Right kidney (tissue), 1 donor: ENCODE measurements around the gene DHX58.

Experiments used
- DNase-seq: peaks from one replicate; pipeline ENCODE4 v3.0.0-alpha.2; 2016

Gene DHX58

GRCh38 chr17:42081516-42082129, 30.9 kb downstream of the DHX58 start:
- no peak for DNase-seq

DNA sequence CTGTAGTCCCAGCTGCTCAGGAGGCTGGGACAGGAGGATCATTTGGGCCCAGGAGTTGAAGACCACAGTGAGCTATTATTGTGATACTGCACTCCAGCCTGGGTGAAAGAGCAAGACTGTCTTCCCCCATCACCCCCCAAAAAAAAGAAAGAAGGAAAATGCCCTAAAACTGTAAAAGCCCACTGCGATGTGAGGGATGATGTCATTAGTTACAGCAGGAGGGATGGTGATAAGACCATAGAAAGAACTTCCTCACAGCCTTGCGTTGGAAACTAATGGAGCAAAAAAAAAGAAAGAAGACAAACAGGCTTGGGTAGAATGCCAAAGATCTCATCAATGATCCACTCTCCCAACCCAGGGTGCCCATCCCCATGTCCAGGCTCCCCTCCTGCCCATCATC, 33.0 kb downstream of the DHX58 start:
- no peak for DNase-seq

DNA sequence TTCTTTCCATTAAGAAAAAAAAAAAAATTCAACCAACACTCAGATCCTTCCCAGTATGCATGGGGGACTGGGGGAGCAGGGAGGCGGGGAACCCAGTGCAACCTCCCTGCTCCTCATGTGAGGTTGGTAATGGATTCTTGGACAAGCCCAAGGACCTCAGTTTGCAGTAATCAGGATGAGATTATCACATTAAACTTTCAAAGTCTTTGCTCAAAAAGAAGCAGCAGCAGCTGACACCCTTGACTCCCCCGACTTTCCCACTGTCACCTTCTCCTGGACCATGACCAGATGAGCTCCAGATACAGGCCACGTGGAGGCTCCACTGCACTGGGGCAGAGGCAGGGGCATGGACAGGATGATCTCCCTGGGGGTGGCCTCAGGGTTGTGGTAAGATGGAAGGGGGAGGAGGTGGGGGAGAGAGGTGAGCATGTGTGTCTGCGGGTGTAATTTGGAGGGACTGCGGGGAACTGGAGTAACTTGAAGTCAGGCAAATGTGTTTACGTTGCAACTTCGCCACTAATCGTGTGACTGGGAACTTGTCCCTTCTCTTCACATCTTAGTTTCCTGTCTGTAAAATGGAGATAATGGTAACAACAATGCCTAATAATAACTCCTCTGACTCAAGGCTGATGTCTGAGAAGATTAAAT, 34.0 kb downstream of the DHX58 start:
- no peak for DNase-seq

GRCh38 chr17:42077755-42078154, 34.8 kb downstream of the DHX58 start:
- DNase-seq: no peak

GRCh38 chr17:42076797-42077559, 35.5 kb downstream of the DHX58 start:
- DNase-seq: no peak

DNA sequence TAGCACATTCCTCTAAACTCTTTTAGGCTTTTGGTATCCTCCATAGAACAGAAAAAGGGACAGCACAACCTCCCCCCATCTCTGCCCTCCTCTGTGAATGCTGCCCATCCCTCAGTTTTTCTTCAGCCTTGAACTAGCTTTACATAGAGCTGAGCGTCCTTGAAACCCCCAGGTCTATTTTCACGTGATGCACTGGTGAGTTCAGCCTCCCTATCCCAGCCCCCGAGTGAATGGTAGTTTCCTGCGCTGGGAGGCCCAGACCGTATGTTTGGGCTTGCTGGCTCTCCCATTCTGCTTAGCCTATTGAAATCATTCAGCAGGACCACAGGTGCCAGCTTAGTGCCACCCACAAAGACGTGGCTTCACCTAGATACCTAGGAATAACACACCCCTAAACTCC, 36.7 kb downstream of the DHX58 start:
- DNase-seq: no peak

DNA sequence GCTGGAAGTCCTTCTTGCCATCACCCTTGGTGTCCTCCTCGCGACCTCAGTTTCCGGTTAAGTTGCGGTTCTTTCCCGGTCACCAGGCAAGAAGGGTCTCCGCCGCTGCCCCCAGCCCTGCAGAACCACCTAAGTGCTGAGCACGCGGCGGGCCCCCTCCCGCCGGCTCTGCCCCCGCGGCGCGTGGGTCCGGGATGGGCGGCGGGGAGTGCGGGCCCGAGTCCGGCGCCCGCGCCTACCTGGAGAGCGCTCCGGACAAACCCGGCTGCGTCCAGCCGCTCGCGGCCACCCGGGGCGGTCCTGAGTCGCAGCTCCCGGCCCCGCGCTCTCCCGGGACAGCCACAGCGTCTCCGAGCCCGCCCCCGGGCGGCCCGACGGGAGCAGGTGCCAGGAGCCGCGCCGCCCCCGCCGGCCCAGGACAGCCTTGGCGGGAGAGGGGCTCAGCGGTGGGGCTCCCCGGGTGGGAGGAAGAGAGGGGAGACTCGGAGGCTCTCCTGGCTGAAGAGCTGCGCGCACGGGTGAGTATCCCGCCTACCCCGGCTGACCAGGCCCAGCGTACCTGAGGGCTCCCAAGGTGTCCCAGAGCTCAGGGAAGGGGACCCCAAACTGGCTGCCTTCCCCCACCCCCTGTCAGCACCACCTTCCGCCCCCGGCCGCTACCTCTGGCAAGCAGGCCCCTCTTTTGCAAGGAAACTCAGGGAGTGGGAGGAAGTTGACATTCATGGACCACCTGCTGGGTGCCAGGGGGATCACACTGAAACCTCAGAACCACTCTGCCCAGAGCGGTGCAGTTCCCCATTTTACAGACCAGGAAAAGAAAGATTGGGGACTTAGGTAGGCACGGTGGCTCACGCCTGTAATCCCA, 40.0 kb downstream of the DHX58 start:
- DNase-seq: peak; percentile 68

DNA sequence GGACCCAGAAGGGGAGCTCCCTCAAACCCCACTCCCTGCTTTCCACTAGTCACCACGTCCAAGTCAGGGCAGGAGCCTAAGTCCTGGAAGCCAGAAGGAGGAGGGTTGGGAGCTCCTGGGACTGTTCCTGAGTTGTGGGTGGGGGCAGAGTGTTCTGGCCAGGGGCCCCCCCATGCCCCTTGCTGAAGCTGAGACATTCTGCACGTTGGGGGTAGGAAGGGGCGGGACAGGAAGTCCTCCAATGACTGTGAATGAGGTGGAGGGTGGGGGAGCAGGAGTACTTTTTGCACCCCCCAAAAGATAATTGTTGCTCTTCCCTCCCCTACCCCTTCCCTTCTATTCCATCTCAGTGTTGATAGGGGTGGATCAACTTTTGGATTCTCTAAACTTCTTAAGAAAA, 40.7 kb downstream of the DHX58 start:
- no peak for DNase-seq

DNA sequence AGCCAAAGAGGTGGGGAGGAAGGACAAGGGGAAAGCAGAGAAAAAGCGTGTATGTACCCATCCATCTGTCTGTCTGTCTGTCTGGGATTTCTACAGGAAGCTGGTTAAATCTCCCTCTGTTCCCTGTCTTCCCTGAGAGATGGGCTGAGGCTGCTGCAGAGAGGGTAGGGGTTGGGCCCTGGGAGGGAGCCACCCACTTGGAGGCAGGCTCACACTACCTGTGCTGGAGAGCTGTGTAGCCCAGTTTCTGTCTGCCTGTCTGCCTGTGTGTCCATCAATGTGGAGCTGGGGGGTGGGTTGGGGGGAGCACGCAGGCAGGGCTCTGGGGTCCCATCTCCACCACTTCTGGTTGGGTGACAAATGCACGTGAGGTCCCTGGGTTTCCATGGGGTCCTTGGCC, 43.5 kb downstream of the DHX58 start:
- no peak for DNase-seq

DNA sequence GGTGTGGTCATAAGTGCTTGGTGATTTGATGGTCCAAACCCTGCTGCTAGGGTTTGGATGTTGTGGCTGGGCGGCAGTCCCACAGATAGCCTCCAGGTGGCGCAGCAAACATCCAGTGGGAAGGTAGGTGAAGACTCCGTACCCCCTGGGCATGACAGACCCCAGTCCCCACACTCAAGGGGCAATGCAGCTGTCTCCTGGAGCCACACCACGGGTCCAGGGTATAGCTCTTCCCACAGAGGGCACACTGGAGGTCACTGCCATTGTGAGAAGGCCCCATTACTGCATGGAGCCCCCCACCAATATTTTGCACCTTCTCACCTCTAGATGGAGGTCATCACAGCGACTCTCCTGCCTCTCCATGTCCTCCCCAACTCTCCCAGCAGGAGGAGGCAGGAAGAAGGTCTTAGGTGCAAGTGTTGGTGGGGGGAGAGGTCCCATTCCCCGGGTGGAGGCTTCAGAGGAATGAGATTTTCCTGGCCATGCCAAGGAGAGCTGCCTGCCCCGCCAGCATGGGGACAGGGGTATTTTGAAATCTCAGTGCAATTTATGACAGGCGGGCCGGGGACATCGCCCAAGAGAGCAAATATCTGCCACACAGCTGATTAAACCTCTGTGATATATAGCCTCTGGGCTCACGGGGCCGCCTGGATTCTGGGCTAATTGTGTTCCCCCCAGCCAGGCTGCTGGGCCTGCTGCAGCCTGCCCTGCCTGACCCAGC, 45.0 kb downstream of the DHX58 start:
- peak; percentile 63 for DNase-seq

DNA sequence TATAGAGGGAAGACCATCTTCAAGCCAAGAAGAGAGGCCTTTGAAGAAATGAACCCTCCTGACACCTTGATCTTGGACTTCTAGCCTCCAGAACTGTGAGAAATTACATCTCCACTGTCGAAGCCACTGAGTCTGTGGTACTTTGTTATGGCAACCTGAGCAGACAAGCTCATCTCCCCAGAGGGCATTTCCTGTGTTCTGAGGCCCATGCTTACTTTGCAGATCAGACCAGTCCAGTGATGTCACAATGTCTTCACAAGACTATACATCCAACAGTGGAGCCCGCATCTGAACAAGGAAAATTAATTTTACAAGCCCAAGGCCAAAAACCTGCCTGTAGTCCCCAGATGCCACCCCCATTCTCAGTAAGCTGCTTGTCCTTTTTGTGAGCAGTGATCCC, 47.3 kb downstream of the DHX58 start:
- no peak for DNase-seq

DNA sequence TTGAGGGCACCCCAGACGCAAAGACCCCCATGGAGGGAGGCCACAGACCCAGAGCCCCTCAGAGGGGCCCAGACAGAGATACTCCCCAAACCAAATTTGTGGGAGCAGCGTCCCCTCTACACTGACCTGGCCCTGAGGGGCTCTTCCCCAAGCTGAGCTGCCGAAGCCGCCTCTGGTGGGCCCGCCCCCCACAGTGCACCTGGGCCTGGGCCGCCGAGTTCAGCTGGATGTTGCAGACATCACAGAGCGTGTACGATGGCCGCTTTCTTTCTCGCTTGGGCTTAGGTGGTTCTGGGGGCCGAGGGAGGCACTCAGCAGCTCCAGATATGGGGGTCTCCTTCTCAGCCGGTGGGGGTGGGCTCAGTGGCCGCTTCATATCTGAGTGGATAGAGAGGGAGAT, 49.8 kb downstream of the DHX58 start:
- no peak for DNase-seq

- DNase-seq: no peak
These were observed 50.6 kb downstream of the DHX58 start for GRCh38 chr17:42061646-42062487.

- DNase-seq: no peak
These were observed 52.3 kb downstream of the DHX58 start for GRCh38 chr17:42060231-42060630.

DNA sequence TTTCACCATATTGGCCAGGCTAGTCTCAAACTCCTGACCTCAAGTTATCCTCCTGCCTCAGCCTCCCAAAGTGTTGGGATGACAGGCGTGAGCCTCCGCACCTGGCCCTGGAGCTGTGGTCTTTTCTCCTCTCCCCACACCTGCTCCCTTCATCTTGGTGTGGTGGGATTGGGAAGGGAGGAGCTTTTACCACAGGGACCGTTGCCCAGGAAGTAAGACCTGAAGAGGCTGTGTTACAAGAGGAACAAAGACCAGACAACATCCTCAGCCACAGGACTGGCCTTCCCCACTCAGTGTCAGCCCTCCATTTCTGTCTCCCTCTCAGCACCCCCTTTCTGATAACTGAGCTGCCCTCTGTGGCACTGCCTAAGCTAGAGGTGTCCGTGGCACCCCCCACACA, 52.7 kb downstream of the DHX58 start:
- no peak for DNase-seq

GRCh38 chr17:42058063-42058462, 54.5 kb downstream of the DHX58 start:
- peak; percentile 29 for DNase-seq

GRCh38 chr17:42056635-42057034, 55.9 kb downstream of the DHX58 start:
- no peak for DNase-seq

- peak; percentile 30 for DNase-seq
These were observed 57.0 kb downstream of the DHX58 start for GRCh38 chr17:42055496-42055895.

DNA sequence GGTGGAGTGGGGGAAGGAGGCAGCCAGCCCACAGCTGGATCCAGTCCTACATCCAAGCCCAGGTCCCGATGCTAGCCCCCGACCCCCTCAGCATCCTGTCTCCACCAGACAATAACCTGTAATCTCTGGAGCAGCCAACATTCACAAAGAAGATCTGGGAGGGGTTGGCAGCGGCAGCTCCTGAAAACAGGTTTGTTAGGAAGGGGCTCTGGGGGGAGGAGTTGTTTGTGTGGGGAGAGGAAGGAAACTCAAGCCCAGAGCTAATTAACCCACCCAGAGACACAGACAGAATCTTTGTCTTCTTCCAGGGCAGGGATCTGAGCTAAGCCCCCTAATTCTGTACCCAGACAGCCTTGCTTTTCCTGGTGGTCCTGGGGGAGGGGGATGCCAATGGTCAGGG, 57.5 kb downstream of the DHX58 start:
- DNase-seq: no peak

DNA sequence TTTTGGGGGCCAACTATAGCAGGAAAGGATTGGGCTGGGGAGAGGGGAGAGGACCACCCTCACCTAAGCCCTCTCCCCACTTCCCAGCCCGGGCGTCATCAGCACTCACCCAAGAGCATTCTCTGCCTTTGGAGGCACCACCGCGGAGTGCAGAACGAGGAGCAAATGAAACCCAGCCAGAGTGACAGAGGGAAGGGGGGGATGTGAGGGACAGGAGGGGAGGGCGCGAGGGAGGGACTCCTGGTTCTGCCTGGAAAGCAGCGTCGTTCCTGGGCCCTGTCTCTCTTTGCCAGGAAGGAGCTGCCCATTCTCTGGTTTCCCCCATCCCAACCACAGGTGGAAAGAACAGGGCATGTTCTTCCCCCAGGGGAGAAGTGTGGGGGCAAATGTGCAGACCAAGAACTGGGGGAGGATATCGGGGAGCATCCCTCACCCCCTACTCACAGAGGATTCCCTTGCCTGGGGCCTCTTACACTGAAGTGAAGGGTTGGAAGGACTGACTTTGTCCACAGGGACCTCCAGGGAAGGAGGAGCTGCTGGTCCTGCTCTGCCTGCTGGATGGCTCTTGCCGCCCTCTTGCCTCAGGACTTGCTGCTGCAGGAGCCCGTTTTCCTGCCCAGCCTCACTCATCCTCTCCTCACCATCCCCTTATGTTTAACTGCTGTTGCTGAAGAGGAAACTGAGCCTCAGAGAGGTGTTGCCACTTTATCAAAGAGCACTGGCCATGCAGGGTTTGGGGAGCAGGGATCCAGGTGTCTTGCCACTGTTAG, 58.6 kb downstream of the DHX58 start:
- peak; percentile 39 for DNase-seq
